Stimulated activated CD4-positive, alpha-beta T cell treated with anti-CD3 and anti-CD28 coated beads, Interleukin-2, amount 100 ng/mL, for 4 hours (primary cell): ENCODE measurements around the gene KCNAB2.

ENCODE experiments used
- DNase-seq: peaks from one replicate; pipeline ENCODE4 v3.0.0-alpha.2; 2020; ENCODE audit warnings: low read depth

KCNAB2 gene

GRCh38 chr1:6033124-6033523 is 12.6 kb upstream of the KCNAB2 start:
- DNase-seq, result no peak

- no peak for DNase-seq
Observed at GRCh38 chr1:6033986-6034749, 11.5 kb upstream of the KCNAB2 start.

- no peak for DNase-seq
Observed at GRCh38 chr1:6034750-6035096, 11.0 kb upstream of the KCNAB2 start.

- no peak for DNase-seq
Observed at GRCh38 chr1:6035303-6035702, 10.4 kb upstream of the KCNAB2 start.

GRCh38 chr1:6035719-6036118 is 10.0 kb upstream of the KCNAB2 start:
- no peak for DNase-seq

GRCh38 chr1:6037338-6037762 is 8.3 kb upstream of the KCNAB2 start:
- DNase-seq, result no peak

- no peak for DNase-seq
Observed at GRCh38 chr1:6038603-6039002, 7.1 kb upstream of the KCNAB2 start.

GRCh38 chr1:6039031-6039430 is 6.7 kb upstream of the KCNAB2 start:
- DNase-seq, result no peak

- no peak for DNase-seq
Observed at GRCh38 chr1:6040444-6040843, 5.2 kb upstream of the KCNAB2 start.

GRCh38 chr1:6040861-6041415 is 4.8 kb upstream of the KCNAB2 start:
- DNase-seq, result no peak

- no peak for DNase-seq
Observed at GRCh38 chr1:6041432-6042062, 4.1 kb upstream of the KCNAB2 start.

GRCh38 chr1:6043561-6043960 is 2.1 kb upstream of the KCNAB2 start:
- no peak for DNase-seq

GRCh38 chr1:6044481-6045109 is 1.1 kb upstream of the KCNAB2 start:
- no peak for DNase-seq

GRCh38 chr1:6045110-6045502 is 582 bp upstream of the KCNAB2 start:
- DNase-seq, result no peak

GRCh38 chr1:6046279-6046678 is 591 bp downstream of the KCNAB2 start:
- DNase-seq, result no peak

GRCh38 chr1:6048179-6048867 is 2.6 kb downstream of the KCNAB2 start:
- DNase-seq, result no peak

- no peak for DNase-seq
Observed at GRCh38 chr1:6049419-6049818, 3.7 kb downstream of the KCNAB2 start.

GRCh38 chr1:6051423-6051822 is 5.7 kb downstream of the KCNAB2 start:
- DNase-seq, result no peak

- DNase-seq, result peak; percentile 12
Observed at GRCh38 chr1:6052543-6053205, 7.0 kb downstream of the KCNAB2 start.

GRCh38 chr1:6053206-6053546 is 7.5 kb downstream of the KCNAB2 start:
- no peak for DNase-seq

GRCh38 chr1:6054596-6054995 is 8.9 kb downstream of the KCNAB2 start:
- DNase-seq, result no peak

GRCh38 chr1:6056572-6056948 is 10.9 kb downstream of the KCNAB2 start:
- DNase-seq, result no peak
